LHCN-M2 (cell line): Measurements from ENCODE around the gene SERPINB10. TPM values are rescaled to one million over a fixed set of nuclear protein-coding genes. Genes with fewer than 3 reads are reported as not detected.
A peak's percentile ranks its signal among the peaks of the same experiment; 100 is the strongest.

ENCODE experiments used
- DNase-seq: peaks from one replicate; pipeline ENCODE4 v3.0.0-alpha.2; 2012; ENCODE audit warnings: low read depth
- total RNA-seq: library from RNA; depleted of rRNA; stranded (reverse); fragments of >200 nt; gene quantifications from 2 replicates; pipeline ENCODE4 v1.2.3, GENCODE V29; 2014

The SERPINB10 gene
- total RNA-seq, 1 experiment from 2014 or later = not detected

DNA sequence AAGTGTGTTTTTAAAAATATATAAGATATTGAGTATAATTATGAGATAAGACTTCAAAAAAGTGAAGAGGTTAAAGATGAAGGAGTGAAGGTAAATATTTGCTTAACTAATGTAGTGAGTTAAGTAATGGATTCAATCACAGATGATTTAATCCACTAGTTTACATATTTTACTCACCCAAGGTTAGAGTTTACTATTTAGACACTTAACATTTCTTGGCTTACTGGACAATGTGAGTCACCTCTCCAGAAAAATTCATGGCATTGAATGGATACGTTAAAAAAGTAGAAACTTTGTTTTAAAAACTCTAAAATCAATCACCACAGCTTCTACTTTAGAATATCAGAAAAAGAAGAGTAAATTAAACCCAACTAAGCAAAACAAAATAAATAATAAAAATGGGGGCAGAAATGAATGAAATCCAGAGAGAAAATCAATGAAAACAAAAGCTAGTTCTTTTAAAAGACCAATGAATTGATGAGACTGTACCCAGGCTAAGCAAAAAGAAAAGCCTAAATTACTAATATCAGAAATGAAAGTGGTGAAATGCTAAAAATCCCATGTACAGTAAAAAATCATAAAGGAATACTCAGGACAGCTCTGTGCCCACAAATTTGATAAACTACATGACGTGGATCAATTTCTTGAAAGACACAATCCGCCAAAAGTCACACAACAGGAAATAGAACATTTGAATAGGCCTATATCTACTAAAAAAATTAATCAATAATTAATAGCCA, 39.5 kb downstream of the SERPINB10 start:
- DNase-seq = no peak

DNA sequence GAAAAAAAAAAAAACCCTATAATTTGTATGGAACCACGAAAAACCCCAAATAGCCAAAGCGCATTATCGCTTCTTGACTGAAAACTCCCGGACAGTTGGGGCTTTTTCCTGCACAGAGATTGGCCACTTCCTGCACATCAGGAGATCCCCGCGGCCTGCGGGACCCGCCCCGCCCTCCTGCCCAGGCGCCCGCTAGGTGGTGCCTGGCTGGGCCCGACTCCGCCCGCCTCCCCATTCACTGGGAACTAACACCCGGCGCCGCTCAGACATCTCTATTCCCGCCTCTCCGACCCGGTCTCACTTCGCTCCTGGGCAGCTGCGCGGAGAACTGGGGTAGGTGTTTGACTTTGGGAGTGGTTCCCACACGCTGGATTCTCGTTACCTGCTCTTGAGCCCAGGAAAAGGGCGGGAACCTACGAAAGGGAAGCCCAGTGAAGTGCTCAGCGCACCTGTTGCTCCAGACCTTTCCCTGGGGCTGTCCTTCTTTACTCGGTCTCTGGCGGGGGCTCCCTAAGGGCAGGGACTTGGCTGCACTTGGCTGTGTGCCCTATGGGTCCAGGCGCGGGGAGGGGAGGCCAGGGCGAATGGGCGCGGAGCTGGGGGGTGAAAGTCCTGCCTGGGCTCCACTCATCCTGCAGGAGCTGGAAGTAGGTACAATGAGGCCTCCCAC, 41.4 kb downstream of the SERPINB10 start, which contains the start of gene HMSD:
Gene HMSD, plus strand, starts transcription at position 234 of the 670 bp plus-strand sequence. CDS start 4,155 bp downstream, outside the sequence.
- DNase-seq = peak; percentile 15

DNA sequence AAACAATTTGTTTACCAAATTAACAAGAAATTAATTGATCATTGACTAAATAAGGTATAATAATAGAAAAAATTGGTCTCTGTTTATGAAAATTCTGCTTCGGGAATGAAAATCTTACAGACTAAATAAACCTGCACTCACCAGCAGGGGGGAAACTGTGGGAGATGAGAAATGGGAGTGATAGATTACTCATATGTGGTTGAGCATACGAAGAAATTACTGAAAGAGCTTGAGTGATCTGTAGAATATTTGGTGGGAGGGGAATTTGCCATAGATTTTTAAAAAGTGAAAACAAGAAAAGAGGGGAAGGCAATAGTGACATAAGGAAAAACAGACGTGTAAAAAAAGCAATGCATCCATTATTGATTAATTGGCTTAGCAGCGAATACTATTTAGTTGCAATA, 43.5 kb downstream of the SERPINB10 start:
- peak; percentile 42 for DNase-seq

DNA sequence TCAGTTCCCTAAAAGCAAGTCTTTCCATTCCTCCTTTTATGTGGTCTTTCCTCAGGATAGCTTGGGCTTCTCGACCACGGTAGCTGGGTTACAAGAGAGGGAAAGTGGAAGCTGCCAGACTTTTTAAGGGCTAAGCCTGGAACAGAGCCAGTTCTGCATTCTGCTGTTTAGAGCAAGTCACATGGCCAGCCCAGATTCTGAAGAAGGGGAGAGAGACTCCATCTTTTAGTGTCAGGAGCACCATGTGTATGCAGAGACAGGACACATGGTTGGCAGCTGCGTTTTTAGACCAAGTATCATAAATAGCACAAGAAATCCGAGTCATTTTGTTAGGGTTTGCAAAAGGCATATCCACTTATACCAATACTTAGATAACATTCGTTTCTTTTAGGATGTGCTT, 46.1 kb downstream of the SERPINB10 start:
- no peak for DNase-seq

DNA sequence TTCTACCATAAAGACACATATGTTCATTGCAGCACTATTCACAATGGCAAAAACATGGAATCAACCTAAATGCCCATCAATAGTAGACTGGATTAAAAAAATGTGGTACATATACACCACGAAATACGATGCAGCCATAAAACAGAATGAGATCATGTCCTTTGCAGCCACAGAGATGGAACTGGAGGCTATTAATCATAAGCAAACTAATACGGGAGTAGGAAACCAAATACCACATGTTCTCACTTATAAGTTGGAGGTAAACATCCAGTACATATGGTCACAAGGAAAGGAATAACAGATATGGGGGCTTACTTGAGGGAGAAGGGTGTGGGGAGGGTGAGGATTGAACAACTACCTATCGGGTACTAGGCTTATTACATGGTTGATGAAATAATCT, 49.0 kb downstream of the SERPINB10 start:
- DNase-seq = peak; percentile 56

DNA sequence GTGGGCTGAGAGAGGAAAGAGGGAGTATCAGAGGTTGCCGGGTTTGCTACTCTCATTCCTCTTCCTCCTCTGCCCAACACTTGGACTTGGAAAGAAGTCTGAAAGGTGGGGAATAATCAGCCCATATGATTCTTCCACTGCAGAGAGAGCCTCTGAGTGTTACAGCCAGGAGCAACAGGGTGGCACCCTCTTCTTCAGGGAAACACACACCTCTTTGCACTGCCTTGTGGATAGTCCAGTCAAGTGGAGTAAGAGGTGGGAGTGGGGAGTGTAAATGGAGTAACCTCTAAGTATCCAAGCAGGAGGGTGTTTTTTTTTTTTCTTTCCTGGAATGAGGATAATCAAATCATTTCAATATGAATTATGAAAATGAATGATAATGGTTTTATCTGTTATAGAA, 53.1 kb downstream of the SERPINB10 start:
- DNase-seq = no peak

DNA sequence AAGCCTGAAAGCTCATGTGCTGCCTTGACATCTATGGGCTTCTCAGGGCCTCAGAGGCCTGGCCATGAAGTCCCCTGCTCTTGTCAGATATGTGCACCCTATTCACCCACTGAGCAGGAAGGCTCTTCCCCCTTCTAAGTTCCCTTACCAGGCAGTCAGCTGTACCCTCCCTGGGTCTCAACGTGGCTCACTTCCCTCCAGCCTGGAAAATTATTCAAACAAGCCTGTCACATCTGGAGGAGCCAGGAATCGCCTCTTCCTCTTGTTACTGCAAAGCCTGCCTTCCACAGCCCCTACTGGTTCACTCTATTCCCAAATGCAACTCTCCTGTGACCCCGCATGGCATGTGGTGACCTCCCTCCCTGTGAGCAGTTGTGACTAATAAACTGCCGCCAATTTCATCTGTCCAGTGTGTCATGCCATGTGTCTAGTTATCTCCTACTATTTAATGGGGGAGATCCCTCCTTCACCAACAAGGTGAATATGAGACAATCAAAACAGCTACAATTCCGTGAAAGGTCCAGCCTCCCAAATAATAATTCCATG, 53.8 kb downstream of the SERPINB10 start:
- DNase-seq = peak; percentile 40

DNA sequence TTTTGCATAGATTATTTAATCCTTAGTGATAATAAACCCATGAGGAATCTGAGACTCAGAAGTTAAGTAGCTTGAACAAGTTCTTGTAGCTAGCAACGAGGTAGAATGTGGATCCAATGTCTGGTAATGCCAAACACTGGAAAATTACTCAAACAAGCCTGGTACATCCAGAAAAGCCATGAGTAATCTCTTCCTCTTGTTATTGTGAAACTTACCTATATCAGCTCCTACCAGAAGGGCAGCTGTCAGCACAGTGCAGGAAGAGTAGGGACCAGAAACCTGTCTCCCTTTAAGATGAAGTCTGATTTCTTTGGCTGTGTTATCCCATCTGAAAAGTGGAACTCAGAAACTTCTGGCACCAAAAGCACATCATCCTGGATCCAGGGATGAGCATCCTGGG, 54.4 kb downstream of the SERPINB10 start:
- peak; percentile 24 for DNase-seq

DNA sequence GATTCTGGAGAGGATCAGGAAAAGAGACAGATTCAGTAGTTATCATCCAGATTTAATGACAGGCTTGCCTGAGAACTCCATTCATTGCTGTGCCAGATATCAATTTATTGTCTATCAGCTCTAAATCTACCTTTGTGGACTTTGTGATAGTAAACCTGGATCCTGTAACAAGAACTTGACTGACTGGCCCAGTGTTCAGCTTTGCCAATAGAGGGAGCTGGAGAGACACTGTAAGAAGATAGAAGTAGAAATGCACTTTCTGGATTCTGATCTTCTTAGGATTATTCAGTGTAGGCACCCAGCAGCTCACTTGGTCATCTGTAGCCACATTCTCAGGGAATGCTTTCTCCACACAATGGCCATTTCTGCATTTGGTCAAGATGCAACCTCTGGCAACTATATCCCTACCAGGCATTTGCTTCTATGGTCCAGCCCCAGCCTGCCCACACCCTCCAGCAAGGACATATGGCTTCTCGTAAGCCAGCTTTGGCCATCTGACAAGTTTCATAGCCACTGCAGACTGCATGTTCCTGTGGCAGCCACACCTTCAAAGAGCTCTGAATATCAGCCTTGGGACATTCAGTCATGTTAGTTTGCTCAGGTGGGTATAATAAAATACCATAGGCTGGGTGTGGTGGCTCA, 56.0 kb downstream of the SERPINB10 start:
- peak; percentile 59 for DNase-seq

DNA sequence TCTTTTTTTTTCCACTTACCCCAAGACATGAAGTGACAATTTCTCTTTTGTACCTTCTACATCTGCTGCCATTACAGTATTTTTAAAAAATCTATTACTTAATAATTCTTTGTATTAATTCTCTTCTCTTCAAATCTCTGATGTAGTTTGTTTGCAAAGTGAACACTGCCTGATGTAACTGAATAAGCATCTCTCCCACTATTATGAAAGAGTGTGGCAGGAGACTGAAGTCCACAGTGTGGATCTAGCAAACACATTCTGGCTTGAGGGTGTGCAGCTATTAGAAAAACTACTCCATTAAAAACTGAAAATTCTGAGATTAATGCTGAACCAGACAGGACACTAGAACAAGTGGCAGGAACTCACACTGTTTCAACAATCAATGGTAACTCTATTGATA, 57.1 kb downstream of the SERPINB10 start:
- DNase-seq = no peak

DNA sequence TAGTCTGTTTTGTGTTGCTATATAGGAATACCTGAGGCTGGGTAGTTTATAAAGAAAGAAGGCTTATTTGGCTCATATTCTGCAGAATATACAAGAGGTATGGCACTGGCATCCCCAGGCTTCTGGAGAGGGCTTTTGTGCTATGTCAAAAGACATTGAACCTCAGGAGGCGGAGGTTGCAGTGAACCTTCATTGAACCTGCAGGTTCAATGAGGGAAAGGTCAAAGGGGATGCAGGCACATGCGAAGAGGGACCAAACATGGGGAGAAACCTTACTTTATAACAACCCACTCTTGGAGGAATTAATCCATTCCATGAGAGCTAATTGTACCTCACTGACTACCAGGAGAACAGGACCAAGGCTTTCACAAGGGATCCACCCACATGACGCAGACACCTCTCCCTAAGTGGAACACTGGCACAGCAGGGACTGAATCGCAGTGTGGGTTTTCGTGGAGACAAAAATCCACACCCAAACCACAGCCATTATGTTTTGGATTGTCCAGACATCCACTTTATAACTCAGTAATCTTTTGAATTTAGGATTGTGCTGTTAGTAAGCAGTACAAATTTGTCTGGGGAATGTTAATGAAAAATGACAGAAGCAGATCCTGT, 58.1 kb downstream of the SERPINB10 start:
- DNase-seq = no peak

DNA sequence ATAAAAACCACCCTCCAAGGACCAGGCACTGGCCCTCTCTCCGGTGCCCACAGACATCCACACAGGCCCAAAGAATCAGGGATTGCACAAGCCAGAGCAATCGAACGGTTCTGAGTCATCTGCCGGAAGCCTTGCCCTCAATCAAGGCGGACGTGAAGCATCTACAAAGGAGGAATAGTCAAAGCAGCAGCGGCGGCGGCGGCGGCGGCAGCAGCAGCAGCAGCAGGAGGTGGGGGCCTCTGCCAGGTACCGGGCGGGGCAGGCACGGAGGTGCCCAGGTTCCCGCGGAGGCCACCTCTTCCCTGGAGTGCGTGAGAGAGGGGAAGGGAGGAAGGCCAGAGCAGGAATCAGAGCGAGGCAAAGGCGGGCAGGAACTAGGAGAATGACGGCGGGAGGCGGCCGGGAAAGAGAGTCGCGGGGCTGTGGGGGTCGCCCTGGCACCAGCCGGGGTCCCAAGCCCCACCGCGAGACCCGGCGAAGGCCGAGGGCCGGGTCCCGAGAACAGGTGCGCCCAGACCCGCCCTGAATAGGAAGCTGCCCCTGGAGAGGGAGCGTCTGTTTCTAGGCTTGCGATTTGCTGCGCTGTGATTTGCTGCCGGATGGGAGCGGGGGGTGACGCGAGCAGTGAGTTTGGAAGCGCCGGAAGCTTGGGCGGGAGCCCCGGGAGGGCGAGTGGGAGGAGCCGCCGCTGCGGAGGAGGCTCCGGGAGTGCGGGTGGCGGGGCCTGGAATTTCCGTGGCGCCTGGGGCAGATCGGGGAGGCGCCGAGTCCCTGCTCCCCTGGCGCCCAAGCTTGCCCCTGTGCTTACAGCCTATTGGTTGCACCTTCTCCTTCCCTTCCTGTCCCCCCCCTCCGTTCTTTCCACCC, 62.4 kb downstream of the SERPINB10 start, which contains the start of gene SERPINB8:
Gene SERPINB8, plus strand, starts transcription at position 140 of the 867 bp plus-strand sequence. CDS start 8,228 bp downstream, outside the sequence.
- peak; percentile 89 for DNase-seq

DNA sequence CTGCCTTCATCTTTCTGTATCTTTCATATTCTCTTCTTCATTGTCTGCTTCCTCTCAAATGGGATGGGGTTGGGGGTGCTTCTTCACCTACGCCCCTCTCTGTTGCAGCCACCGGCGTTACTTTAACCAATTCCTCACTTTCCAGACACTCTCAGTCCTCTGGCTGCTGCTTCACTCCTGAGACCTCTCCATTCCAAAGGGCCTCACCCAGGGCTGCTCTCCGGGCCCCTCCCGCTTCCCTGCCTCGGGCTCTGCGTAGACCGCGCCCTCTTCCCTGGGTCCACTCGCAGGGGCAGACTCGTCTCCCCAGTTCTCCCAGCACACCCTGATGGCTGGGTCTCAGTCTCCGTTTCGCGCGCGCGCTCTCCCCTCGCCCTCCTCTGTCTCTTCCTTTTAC, 63.0 kb downstream of the SERPINB10 start:
- DNase-seq = no peak

DNA sequence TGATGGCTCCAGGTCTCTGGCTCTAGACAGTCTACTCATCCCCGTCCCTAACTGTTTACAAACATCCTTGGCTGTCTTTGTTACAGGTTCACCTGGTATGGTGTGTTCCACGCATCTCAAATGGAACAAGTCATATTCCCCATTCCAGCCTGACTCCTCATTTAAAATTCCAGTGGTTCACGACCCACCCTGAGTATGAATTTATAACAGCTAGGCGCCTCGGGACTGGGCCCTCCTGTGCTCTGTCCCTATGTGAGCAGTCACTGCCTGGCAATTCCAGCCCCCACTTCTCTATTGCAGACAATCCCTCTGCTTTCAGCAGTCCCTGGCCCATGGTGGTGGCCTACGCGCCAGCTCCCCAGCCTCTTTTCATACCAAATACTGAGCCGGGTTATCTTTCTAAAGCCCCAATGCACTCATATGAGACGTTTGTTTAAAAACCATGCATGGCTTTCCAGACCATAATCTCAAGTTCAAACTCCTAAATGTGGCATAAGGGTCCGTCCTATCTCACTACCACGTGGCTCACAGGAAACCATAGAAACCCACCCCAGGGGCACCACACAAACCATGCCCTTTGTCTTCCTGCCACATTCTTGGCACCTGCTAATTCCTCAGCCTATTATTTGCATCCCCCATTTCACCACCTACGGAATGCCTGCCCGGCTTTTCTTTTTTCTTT, 63.7 kb downstream of the SERPINB10 start:
- no peak for DNase-seq

DNA sequence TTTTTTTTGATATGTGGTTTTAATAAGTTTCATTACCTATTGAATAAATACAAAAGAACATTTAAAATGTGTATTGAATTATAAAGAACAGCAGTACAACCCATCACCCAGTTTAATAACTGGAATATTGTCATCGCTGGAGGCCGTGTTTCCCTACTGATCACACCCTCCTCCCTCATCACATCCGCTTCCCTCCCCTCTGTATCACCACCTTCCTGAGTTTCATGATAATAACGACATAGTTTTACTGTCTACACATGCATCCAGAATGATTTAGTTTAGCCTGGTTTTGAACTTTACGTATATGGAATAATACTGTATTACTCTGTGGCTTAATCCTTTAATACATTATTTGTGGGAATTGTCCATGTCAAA, 64.2 kb downstream of the SERPINB10 start:
- DNase-seq = no peak

DNA sequence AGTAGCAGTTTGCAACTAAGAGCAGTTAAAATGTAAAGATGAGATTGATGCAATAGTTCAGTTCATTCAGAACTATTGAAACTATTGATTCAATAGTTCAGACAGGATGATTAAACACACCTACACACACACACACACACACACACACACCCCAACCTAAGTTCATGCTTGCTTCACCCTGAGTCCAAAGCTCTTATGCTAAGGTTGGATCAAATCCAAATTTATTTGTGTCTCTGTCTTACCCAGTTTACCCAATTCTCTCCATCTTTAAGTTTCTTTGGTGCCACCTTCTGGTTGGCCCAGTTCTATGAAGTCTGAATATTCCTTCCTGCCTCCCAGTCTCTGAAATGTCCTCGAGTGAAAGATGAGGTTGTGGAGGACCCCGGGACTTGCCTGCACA, 67.2 kb downstream of the SERPINB10 start:
- DNase-seq = peak; percentile 43

DNA sequence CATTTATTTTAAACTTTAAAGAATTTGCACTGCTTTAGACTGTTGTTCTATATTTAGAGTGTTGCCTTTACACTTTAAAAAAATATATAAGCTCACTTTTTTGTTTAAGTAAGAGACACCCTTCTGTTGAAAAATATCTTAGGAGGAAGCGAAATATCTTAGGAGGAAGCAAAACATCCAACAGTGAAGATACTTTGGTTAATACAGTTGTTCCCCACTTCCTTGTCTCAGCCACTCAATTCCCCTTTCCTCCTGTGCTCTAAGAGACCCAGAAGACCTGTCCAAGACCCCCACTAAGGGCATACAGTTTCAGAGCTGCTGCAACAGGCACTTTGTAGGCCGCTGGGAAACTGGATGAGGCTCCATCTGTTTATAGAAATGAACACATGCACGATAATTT, 67.9 kb downstream of the SERPINB10 start:
- DNase-seq = no peak

DNA sequence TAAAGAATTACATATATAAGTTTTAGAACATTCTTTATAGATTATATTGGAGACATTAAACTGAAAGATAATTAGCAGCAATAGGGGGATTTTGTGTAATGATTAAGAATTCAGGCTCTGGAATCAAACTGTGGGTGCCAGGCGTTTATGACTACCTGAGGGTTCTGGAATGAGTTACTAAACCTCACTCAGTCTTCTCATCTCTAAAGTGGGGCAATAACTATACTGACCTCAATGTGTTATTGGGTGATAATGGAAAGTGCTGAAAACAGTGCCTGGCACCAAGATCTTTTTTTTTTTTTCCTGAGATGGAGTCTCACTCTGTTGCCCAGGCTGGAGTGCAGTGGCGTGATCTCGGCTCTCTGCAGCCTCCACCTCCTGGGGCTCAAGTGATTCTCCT, 69.3 kb downstream of the SERPINB10 start:
- no peak for DNase-seq

DNA sequence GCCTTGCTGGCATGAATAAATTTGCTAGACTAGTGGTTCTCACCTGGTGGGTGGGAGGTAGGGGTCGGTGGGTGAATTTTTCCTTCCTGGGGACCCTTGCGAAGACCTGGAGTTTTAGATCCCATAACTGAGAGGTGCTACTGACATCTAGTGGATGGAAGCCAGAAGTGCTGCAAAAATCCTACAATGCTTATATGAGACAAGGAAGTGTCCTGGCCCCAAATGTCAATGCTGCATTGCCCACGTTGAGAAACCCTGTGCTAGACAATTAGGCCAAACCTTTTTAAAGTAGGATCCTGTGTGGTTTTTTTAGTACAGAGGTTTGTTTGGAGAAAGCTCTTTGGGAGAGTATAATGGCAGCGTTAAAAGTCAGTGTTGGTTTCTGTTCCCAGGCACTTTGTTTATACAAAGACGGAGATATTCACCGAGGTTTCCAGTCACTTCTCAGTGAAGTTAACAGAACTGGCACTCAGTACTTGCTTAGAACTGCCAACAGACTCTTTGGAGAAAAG, 71.7 kb downstream of the SERPINB10 start:
- DNase-seq = peak; percentile 56

DNA sequence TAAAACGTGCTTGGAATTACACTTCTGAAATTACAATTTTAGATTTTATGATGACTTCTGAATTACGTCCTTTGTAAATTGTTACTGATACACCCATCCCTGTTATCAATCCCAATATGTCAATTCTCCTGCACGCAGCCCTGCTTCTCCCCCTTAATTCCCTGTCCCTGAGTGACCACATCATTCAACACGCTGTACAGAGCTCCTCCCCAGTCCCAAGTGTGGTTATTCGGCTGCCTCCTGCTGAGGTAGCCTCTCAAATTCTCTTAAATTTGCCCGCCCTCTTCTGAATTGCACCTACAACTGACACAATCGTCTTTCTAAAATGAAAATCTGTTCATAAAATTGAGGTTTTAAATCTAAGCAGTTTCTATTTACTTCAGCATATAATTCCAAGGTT, 72.3 kb downstream of the SERPINB10 start:
- no peak for DNase-seq
